Adrenal gland (tissue), 12 donors: Measurements from ENCODE around the gene MCTP1. TPM values are rescaled to one million over a fixed set of nuclear protein-coding genes. Genes with fewer than 3 reads are reported as not detected.

ENCODE experiments used
- DNase-seq, 7 donors: peaks; one replicate each; pipeline ENCODE4 v3.0.0-alpha.2; 2019 to 2020
- H3K27ac ChIP-seq, 5 donors: fragments of 200-600 bp; sonication (generic) in 4 of 5; 1 replicate in 3 of 5; 2 replicates in 2 of 5; pipeline versions ENCODE4 v1.5.1 to v1.8.0; 2016 to 2020; ENCODE audit warnings: mild to moderate bottlenecking in 1 of 5
- H3K27me3 ChIP-seq: fragments of 200-600 bp; 2 replicates; pipeline ENCODE4 v1.8.0; 2021
- H3K36me3 ChIP-seq, 2 donors: fragments of 200-600 bp; replicated peaks in 1 of 2; 1 replicate in 1 of 2; 2 replicates in 1 of 2; pipeline versions ENCODE4 v1.5.1 to v1.8.0; 2018 to 2022
- H3K4me1 ChIP-seq, 2 donors: fragments of 200-600 bp; replicated peaks in 1 of 2; 1 replicate in 1 of 2; 2 replicates in 1 of 2; pipeline versions ENCODE4 v1.5.1 to v1.8.0; 2018 to 2021
- H3K4me3 ChIP-seq, 4 donors: fragments of 200-600 bp; sonication (generic) in 3 of 4; one replicate each; pipeline ENCODE4 v1.5.1; 2016 to 2018
- H3K9me3 ChIP-seq, 3 donors: fragments of 200-600 bp; sonication (generic) in 1 of 3; replicated peaks in 1 of 3; 1 replicate in 2 of 3; 2 replicates in 1 of 3; pipeline versions ENCODE4 v1.5.1 to v1.8.0; 2016 to 2021
- POLR2A ChIP-seq, 2 donors: fragments of 450-650 bp; IDR thresholded peaks; one replicate each; pipeline ENCODE4 v1.6.1; 2017; ENCODE audit warnings: antibody characterized with exemption in 2 of 2, mild to moderate bottlenecking in 2 of 2, moderate library complexity in 1 of 2
- WGBS, 4 donors: extraction: QIAGEN DNeasy Blood & Tissue Kit in 2 of 4; methylation state at CpG; one replicate each; pipeline versions ENCODE4 v1.1.5 to v1.1.7; 2013 to 2017; 5-methylcytosine and 5-hydroxymethylcytosine counted together
- intact Hi-C, 2 donors: fragments of 100-400 bp; cut with DNase I; formaldehyde crosslinking; loops; one replicate each; pipeline versions ENCODE4 v1.14.1 to v1.15.0; 2022 to 2023
- polyA plus RNA-seq, 3 donors: library from polyadenylated mRNA; stranded (reverse); fragments of 200-250 nt in 2 of 3; fragments of 350-450 nt in 1 of 3; fragmentation: Illumina TruSeq in 1 of 3; extraction: RNeasy Lipid Tissue Mini Kit (QIAGEN cat#74804) in 1 of 3; gene quantifications; one replicate each; pipeline ENCODE4 v1.2.3, GENCODE V29; 2013 to 2014
- total RNA-seq, 9 donors: library from RNA; depleted of rRNA in 4 of 9; stranded (reverse); fragments of >200 nt in 4 of 9; fragments of 120-200 nt in 1 of 9; fragmentation: NEBNext Ultra II Directional in 1 of 9; extraction: Animal tissue kit (Norgen Biotek cat#: 25700) in 1 of 9; gene quantifications; one replicate each; pipeline versions ENCODE4 v1.1.0 to v1.2.4, GENCODE V29; 2013 to 2023
- TF ChIP-seq, protein P1 (sequence below), 6 experiments: fragments of 450-650 bp in 4 of 6; fragments of 200-600 bp in 2 of 6; sonication (generic) in 1 of 6; IDR thresholded peaks; 1 replicate in 5 of 6; 2 replicates in 1 of 6; pipeline versions ENCODE4 v1.5.1 to v1.8.0; 2016 to 2021; ENCODE audit warnings: antibody characterized with exemption in 6 of 6, mild to moderate bottlenecking in 2 of 6, moderate library complexity in 1 of 6
- donor health status: healthy with polysubstance abuse.
- donor health status: Bipolar disorder and iron deficiency.
- donor health status: DM: yes; HTN: yes; CAD: no.
- donor health status: DM: no; HTN: no; CAD: no.
- donor health status: DM: no; HTN: no; CAD: no.
- donor health status: DM: yes; HTN: yes; CAD: no.

The MCTP1 gene
- total and polyA plus RNA-seq, 12 donors = 1.2 to 20.1 (median 5.1) TPM

GRCh38 chr5:95083606-95084005, 201.3 kb downstream of the MCTP1 start:
- DNase-seq = no peak
- WGBS, 4 donors = 48 to 66% (median 63%) methylated on average over 3 of the region's 3 CpGs
- Histone ChIP-seq H3K36me3 (no peaks in the 10 kb centered on the region), H3K9me3 (no peaks in the 10 kb centered on the region), H3K27ac (no peak overlapping the region), H3K4me1 (no peaks in the 10 kb centered on the region), H3K4me3 (no peak overlapping the region), H3K27me3 (no peaks in the 10 kb centered on the region)
- intact Hi-C loops = no loop called here
- no peak for TF ChIP-seq POLR2A (IDR thresholded peaks at IDR 0.05)
- TF ChIP-seq, protein P1, sequence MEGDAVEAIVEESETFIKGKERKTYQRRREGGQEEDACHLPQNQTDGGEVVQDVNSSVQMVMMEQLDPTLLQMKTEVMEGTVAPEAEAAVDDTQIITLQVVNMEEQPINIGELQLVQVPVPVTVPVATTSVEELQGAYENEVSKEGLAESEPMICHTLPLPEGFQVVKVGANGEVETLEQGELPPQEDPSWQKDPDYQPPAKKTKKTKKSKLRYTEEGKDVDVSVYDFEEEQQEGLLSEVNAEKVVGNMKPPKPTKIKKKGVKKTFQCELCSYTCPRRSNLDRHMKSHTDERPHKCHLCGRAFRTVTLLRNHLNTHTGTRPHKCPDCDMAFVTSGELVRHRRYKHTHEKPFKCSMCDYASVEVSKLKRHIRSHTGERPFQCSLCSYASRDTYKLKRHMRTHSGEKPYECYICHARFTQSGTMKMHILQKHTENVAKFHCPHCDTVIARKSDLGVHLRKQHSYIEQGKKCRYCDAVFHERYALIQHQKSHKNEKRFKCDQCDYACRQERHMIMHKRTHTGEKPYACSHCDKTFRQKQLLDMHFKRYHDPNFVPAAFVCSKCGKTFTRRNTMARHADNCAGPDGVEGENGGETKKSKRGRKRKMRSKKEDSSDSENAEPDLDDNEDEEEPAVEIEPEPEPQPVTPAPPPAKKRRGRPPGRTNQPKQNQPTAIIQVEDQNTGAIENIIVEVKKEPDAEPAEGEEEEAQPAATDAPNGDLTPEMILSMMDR (IDR thresholded peaks at IDR 0.05) = no peak

DNA sequence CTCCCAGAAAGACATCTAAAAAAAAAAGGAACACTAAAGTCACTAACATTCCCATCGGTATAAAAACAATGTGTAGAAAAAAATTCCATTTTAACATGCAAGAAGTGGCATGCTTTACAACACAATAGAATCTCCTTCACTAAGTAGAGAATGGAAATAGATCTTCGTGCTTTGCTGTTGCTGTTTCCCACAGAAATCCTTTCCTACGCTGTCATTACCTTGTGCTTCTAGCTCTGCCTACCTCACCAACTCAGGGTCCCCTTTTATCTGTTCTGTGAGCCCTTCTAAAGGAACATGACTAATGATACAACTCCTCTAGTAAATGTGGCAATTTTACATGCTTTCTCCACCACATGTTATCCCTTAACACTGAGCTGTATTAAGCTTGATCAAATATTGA, 202.9 kb downstream of the MCTP1 start:
- TF ChIP-seq, protein P1 (IDR thresholded peaks at IDR 0.05) = no peak
- TF ChIP-seq POLR2A (IDR thresholded peaks at IDR 0.05) = no peak
- Histone ChIP-seq H3K27ac (no peak overlapping the region), H3K4me1 (no peaks in the 10 kb centered on the region), H3K27me3 (no peaks in the 10 kb centered on the region), H3K9me3 (no peaks in the 10 kb centered on the region), H3K4me3 (no peak overlapping the region), H3K36me3 (no peaks in the 10 kb centered on the region)
- intact Hi-C loops = no loop called here
- WGBS, 4 donors = 24 to 34% (median 29%) methylated on average over 3 of the region's 3 CpGs
- no peak for DNase-seq

- H3K9me3 ChIP-seq = no peaks in the 10 kb centered on the region
- no peaks in the 10 kb centered on the region for H3K36me3 ChIP-seq
- H3K27ac ChIP-seq = peak overlapping the region in 1 of 5 donors; percentile 59
- intact Hi-C loops = no loop called here
- no peaks in the 10 kb centered on the region for H3K27me3 ChIP-seq
- peak in 6 of 7 donors; percentile 19 to 62 (median 30) for DNase-seq
- WGBS, 4 donors = 10 to 21% (median 14%) methylated on average over 5 of the region's 5 CpGs
- H3K4me1 ChIP-seq = no peaks in the 10 kb centered on the region
- TF ChIP-seq, protein P1 (IDR thresholded peaks at IDR 0.05) = no peak
- TF ChIP-seq POLR2A (IDR thresholded peaks at IDR 0.05) = peak; percentile 42 to 52
- H3K4me3 ChIP-seq = peak overlapping the region in 1 of 4 donors; percentile 41
These were observed 203.4 kb downstream of the MCTP1 start for GRCh38 chr5:95081500-95081960.

DNA sequence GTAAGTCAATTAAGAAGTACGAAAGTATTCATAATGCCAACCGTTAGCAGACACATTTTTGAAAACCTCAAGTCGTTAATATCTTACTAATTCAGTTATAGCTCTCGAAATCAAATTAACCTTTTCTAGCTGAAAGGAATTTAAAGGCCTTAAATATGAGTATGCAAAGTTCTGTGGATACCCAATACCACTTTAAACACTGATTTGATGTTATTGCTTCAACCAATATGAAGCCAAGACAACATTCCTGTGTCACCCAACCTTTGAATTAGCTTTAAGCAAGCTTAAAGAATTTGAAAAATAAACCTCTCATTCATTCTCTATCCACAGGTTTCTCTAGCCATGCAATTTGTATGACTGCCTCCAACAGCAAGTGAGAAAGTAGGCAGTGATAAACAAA, 204.5 kb downstream of the MCTP1 start:
- DNase-seq = no peak
- Histone ChIP-seq H3K4me3 (peak overlapping the region in 1 of 4 donors; percentile 41), H3K4me1 (no peaks in the 10 kb centered on the region), H3K9me3 (no peaks in the 10 kb centered on the region), H3K27ac (no peak overlapping the region), H3K27me3 (no peaks in the 10 kb centered on the region), H3K36me3 (no peaks in the 10 kb centered on the region)
- TF ChIP-seq POLR2A (IDR thresholded peaks at IDR 0.05) = no peak
- TF ChIP-seq, protein P1 (IDR thresholded peaks at IDR 0.05) = no peak
- 55 to 70% (median 64%) methylated on average over 4 of the region's 4 CpGs for WGBS, 4 donors
- intact Hi-C loops = no loop called here
